Osteoblast (primary cell): ENCODE measurements around the gene ITFG2. TPM values are rescaled to one million over a fixed set of nuclear protein-coding genes. Genes with fewer than 3 reads are reported as not detected.

Source experiments
- DNase-seq: peaks from one replicate; pipeline ENCODE4 v3.0.0; 2011; ENCODE audit warnings: low spot score, mixed read lengths; ENCODE audit not compliant: insufficient read length; ENCODE audit errors: missing footprints
- H2AFZ ChIP-seq: 2 replicates; pipeline ENCODE4 v1.6.0; 2011; ENCODE audit warnings: mild to moderate bottlenecking, low read length
- H3K27ac ChIP-seq: 2 replicates; pipeline ENCODE4 v1.5.1; 2011; ENCODE audit warnings: mild to moderate bottlenecking, low read depth, low read length, moderate library complexity
- H3K27me3 ChIP-seq: 2 replicates; pipeline ENCODE4 v1.6.0; 2012; ENCODE audit warnings: mild to moderate bottlenecking, control low read depth, inconsistent platforms, low read length, moderate library complexity; ENCODE audit not compliant: insufficient read depth
- H3K36me3 ChIP-seq: 2 replicates; pipeline ENCODE4 v1.5.1; 2011; ENCODE audit warnings: mild to moderate bottlenecking, low read length, control low read depth, moderate library complexity; ENCODE audit not compliant: insufficient read depth
- H3K4me1 ChIP-seq: 2 replicates; pipeline ENCODE4 v1.5.1; 2011; ENCODE audit warnings: mild to moderate bottlenecking, low read length, control low read depth, moderate library complexity; ENCODE audit not compliant: insufficient read depth
- H3K4me2 ChIP-seq: 2 replicates; pipeline ENCODE4 v1.6.0; 2011; ENCODE audit warnings: mild to moderate bottlenecking, low read length; ENCODE audit not compliant: insufficient read depth
- H3K4me3 ChIP-seq: fragments of 200-600 bp; sonication (generic); 3 replicates; pipeline ENCODE4 v1.5.1; 2012; ENCODE audit warnings: mild to moderate bottlenecking, low read length, inconsistent platforms; ENCODE audit not compliant: insufficient read depth
- H3K79me2 ChIP-seq: 2 replicates; pipeline ENCODE4 v1.6.0; 2012; ENCODE audit warnings: mild to moderate bottlenecking, low read length, control low read depth, inconsistent platforms; ENCODE audit not compliant: insufficient read depth
- H3K9me3 ChIP-seq: 2 replicates; pipeline ENCODE4 v1.5.1; 2011; ENCODE audit warnings: low read depth, low read length, control low read depth
- H4K20me1 ChIP-seq: 2 replicates; pipeline ENCODE4 v1.6.0; 2012; ENCODE audit warnings: mild to moderate bottlenecking, low read length, control low read depth; ENCODE audit not compliant: insufficient read depth
- CTCF ChIP-seq: IDR thresholded peaks from 2 replicates; pipeline ENCODE4 v1.5.1; 2011; ENCODE audit warnings: mild to moderate bottlenecking, low read depth, low read length, moderate library complexity; ENCODE audit errors: extremely low read depth
- total RNA-seq: library from RNA; depleted of rRNA; stranded (reverse); fragments of >200 nt; gene quantifications from 2 replicates; pipeline ENCODE4 v1.2.3, GENCODE V29; 2012

Gene ITFG2
- total RNA-seq, 1 donor: 20.6 TPM

GRCh38 chr12:2833810-2834209, 21.3 kb downstream of the ITFG2 start:
- peak; percentile 84 for DNase-seq
- H3K27me3 ChIP-seq: peaks cover 6% of the 10 kb centered on the region
- H3K4me3 ChIP-seq: no peak overlapping the region
- H3K27ac ChIP-seq: no peak overlapping the region
- no peaks in the 10 kb centered on the region for H3K9me3 ChIP-seq
- no peak overlapping the region for H2AFZ ChIP-seq
- H3K36me3 ChIP-seq: peaks cover 2% of the 10 kb centered on the region
- H3K4me1 ChIP-seq: peaks cover 12% of the 10 kb centered on the region
- no peak for TF ChIP-seq CTCF
- H3K79me2 ChIP-seq: no peaks in the 10 kb centered on the region
- peak overlapping the region; percentile 79 for H3K4me2 ChIP-seq
- no peaks in the 10 kb centered on the region for H4K20me1 ChIP-seq

- no peaks in the 10 kb centered on the region for H3K9me3 ChIP-seq
- no peaks in the 10 kb centered on the region for H4K20me1 ChIP-seq
- H3K27me3 ChIP-seq: peaks cover 6% of the 10 kb centered on the region
- peak within 1 kb of the TSS; percentile 54 for H3K4me3 ChIP-seq
- H3K79me2 ChIP-seq: no peaks in the 10 kb centered on the region
- TF ChIP-seq CTCF: peak; percentile 12
- no peaks in the 10 kb centered on the region for H3K36me3 ChIP-seq
- H3K4me1 ChIP-seq: peaks cover 12% of the 10 kb centered on the region
- H3K4me2 ChIP-seq: peak within 1 kb of the TSS; percentile 79
- peak within 1 kb of the TSS; percentile 62 for H2AFZ ChIP-seq
- DNase-seq: no peak
- no peak within 1 kb of the TSS for H3K27ac ChIP-seq
Observed at GRCh38 chr12:2834581-2835491, 22.4 kb downstream of the ITFG2 start, which contains the start of gene NRIP2. NRIP2 (minus strand) TSS chr12:2835035; CDS start chr12:2834983, 52 bp downstream.

GRCh38 chr12:2835691-2836403, 23.4 kb downstream of the ITFG2 start:
- H3K4me1 ChIP-seq: peaks cover 12% of the 10 kb centered on the region
- H3K4me2 ChIP-seq: no peak overlapping the region
- no peak for TF ChIP-seq CTCF
- H3K79me2 ChIP-seq: no peaks in the 10 kb centered on the region
- H3K27me3 ChIP-seq: peaks cover 6% of the 10 kb centered on the region
- no peaks in the 10 kb centered on the region for H4K20me1 ChIP-seq
- no peaks in the 10 kb centered on the region for H3K36me3 ChIP-seq
- H3K4me3 ChIP-seq: no peak overlapping the region
- H3K27ac ChIP-seq: no peak overlapping the region
- no peak overlapping the region for H2AFZ ChIP-seq
- no peaks in the 10 kb centered on the region for H3K9me3 ChIP-seq
- DNase-seq: no peak

- Histone ChIP-seq H3K4me3 (no peak overlapping the region), H3K27ac (no peak overlapping the region), H3K4me1 (peaks cover 12% of the 10 kb centered on the region), H3K36me3 (no peaks in the 10 kb centered on the region), H4K20me1 (no peaks in the 10 kb centered on the region), H2AFZ (no peak overlapping the region), H3K27me3 (peaks cover 6% of the 10 kb centered on the region), H3K79me2 (no peaks in the 10 kb centered on the region), H3K9me3 (no peaks in the 10 kb centered on the region), H3K4me2 (no peak overlapping the region)
- no peak for TF ChIP-seq CTCF
- no peak for DNase-seq
Observed at GRCh38 chr12:2836574-2836973, 24.1 kb downstream of the ITFG2 start.
